Tibial artery (tissue), 4 donors: ENCODE results near the gene TUT7.
"Not testable (repeated sequence)": the region's sequence is repeated elsewhere in the genome, so short reads cannot be mapped to it uniquely, and the experiment has no call there.

Experiments used
- DNase-seq, 2 donors: peaks; one replicate each; pipeline ENCODE4 v3.0.0-alpha.2; 2019
- H3K27ac ChIP-seq, 2 donors: fragments of 200-600 bp; sonication (generic) in 1 of 2; 1 replicate in 1 of 2; 2 replicates in 1 of 2; pipeline ENCODE4 v1.5.1; 2018 to 2019; ENCODE audit warnings: mild to moderate bottlenecking in 1 of 2
- H3K27me3 ChIP-seq, 2 donors: fragments of 200-600 bp; sonication (generic) in 1 of 2; one replicate each; pipeline versions ENCODE4 v1.5.1 to v1.6.0; 2016 to 2019
- H3K36me3 ChIP-seq, 3 donors: fragments of 200-600 bp; sonication (generic) in 2 of 3; one replicate each; pipeline ENCODE4 v1.5.1; 2016 to 2019; ENCODE audit warnings: mild to moderate bottlenecking in 2 of 3
- H3K4me1 ChIP-seq, 4 donors: fragments of 200-600 bp; sonication (generic) in 2 of 4; 1 replicate in 3 of 4; 2 replicates in 1 of 4; pipeline ENCODE4 v1.5.1; 2016 to 2019
- H3K4me3 ChIP-seq, 2 donors: fragments of 200-600 bp; sonication (generic) in 1 of 2; 1 replicate in 1 of 2; 2 replicates in 1 of 2; pipeline ENCODE4 v1.5.1; 2018 to 2019; ENCODE audit warnings: mild to moderate bottlenecking in 2 of 2
- H3K9me3 ChIP-seq, 3 donors: fragments of 200-600 bp; sonication (generic) in 1 of 3; one replicate each; pipeline ENCODE4 v1.5.1; 2016 to 2019
- CTCF ChIP-seq, 2 experiments: fragments of 200-600 bp in 1 of 2; fragments of 450-650 bp in 1 of 2; IDR thresholded peaks; one replicate each; pipeline ENCODE4 v1.5.1; 2017 to 2019; ENCODE audit warnings: antibody characterized with exemption in 2 of 2, mild to moderate bottlenecking in 1 of 2, moderate library complexity in 1 of 2
- intact Hi-C: fragments of 100-400 bp; cut with DNase I; formaldehyde crosslinking; loops from one replicate; pipeline ENCODE4 v1.15.0; 2023; ENCODE audit warnings: low total_unique reads

The TUT7 gene

GRCh38 chr9:86300701-86301100 is 53.5 kb downstream of the TUT7 start:
- H3K4me3 ChIP-seq = no peak overlapping the region
- no peak for TF ChIP-seq CTCF (IDR thresholded peaks at IDR 0.05)
- no peaks in the 10 kb centered on the region for H3K4me1 ChIP-seq
- no peaks in the 10 kb centered on the region for H3K9me3 ChIP-seq
- no peak overlapping the region for H3K27ac ChIP-seq
- intact Hi-C loops = no loop called here
- H3K27me3 ChIP-seq = no peaks in the 10 kb centered on the region
- no peak for DNase-seq
- peaks cover 56 to 97% (median 87%) of the 10 kb centered on the region in 3 donors for H3K36me3 ChIP-seq

- Histone ChIP-seq H3K4me1 (no peaks in the 10 kb centered on the region), H3K27me3 (no peaks in the 10 kb centered on the region), H3K9me3 (no peaks in the 10 kb centered on the region), H3K36me3 (peaks cover 53 to 79% (median 74%) of the 10 kb centered on the region in 3 donors), H3K4me3 (no peak overlapping the region), H3K27ac (no peak overlapping the region)
- intact Hi-C loops = no loop called here
- no peak for DNase-seq
- TF ChIP-seq CTCF (IDR thresholded peaks at IDR 0.05) = no peak
Measured at GRCh38 chr9:86298873-86299272, 55.3 kb downstream of the TUT7 start.

- H3K9me3 ChIP-seq, H3K4me1 ChIP-seq, intact Hi-C loops, H3K27me3 ChIP-seq, DNase-seq, H3K27ac ChIP-seq, H3K4me3 ChIP-seq: not testable (repeated sequence)
- H3K36me3 ChIP-seq = peaks cover 7 to 28% (median 8%) of the 10 kb centered on the region in 3 donors
Measured at GRCh38 chr9:86290341-86290740, 63.9 kb downstream of the TUT7 start.

- H3K36me3 ChIP-seq = peaks cover 4 to 28% (median 7%) of the 10 kb centered on the region in 3 donors
- no peaks in the 10 kb centered on the region for H3K27me3 ChIP-seq
- no peaks in the 10 kb centered on the region for H3K4me1 ChIP-seq
- intact Hi-C loops = loop anchor here (10.0 kb wide), 1 partner anchor 344 kb away; the partner anchor contains the start of gene NAA35
- no peak for TF ChIP-seq CTCF (IDR thresholded peaks at IDR 0.05)
- no peaks in the 10 kb centered on the region for H3K9me3 ChIP-seq
- no peak for DNase-seq
- H3K27ac ChIP-seq = no peak overlapping the region
- H3K4me3 ChIP-seq = no peak overlapping the region
Measured at GRCh38 chr9:86288499-86289198, 65.6 kb downstream of the TUT7 start.

- H3K4me3 ChIP-seq = no peak overlapping the region
- intact Hi-C loops = loop anchor here (10.0 kb wide), 1 partner anchor 342 kb away; the partner anchor contains the start of gene NAA35
- DNase-seq = no peak
- peaks cover 0 to 6% (median 4%) of the 10 kb centered on the region in 4 donors for H3K4me1 ChIP-seq
- H3K9me3 ChIP-seq = no peaks in the 10 kb centered on the region
- H3K27ac ChIP-seq = no peak overlapping the region
- H3K27me3 ChIP-seq = no peaks in the 10 kb centered on the region
- H3K36me3 ChIP-seq = peaks cover 4 to 20% (median 7%) of the 10 kb centered on the region in 3 donors
- no peak for TF ChIP-seq CTCF (IDR thresholded peaks at IDR 0.05)
Measured at GRCh38 chr9:86287013-86287412, 67.2 kb downstream of the TUT7 start.

GRCh38 chr9:86286278-86286677 is 67.9 kb downstream of the TUT7 start:
- no peaks in the 10 kb centered on the region for H3K9me3 ChIP-seq
- no peak for TF ChIP-seq CTCF (IDR thresholded peaks at IDR 0.05)
- H3K4me1 ChIP-seq = peaks cover 0 to 9% (median 7%) of the 10 kb centered on the region in 4 donors
- no peak for DNase-seq
- H3K27ac ChIP-seq = no peak overlapping the region
- H3K36me3 ChIP-seq = peaks cover 4 to 19% (median 7%) of the 10 kb centered on the region in 3 donors
- intact Hi-C loops = loop anchor here (10.0 kb wide), 1 partner anchor 341 kb away; the partner anchor contains the start of gene NAA35
- no peaks in the 10 kb centered on the region for H3K27me3 ChIP-seq
- no peak overlapping the region for H3K4me3 ChIP-seq
